MM.1S (cell line): ENCODE results near the gene CHCHD3.

ENCODE experiments used
- DNase-seq: peaks from one replicate; pipeline ENCODE4 v3.0.0-alpha.2; 2015
- H2AFZ ChIP-seq: fragments of 300-600 bp; sonication (generic); 2 replicates; pipeline ENCODE4 v1.6.0; 2016; ENCODE audit warnings: antibody characterized with exemption, low read length
- H3F3A ChIP-seq: fragments of 300-600 bp; sonication (generic); 2 replicates; pipeline ENCODE4 v1.6.1; 2016; ENCODE audit warnings: mild to moderate bottlenecking, antibody characterized with exemption, low read length, moderate library complexity, mixed read lengths; ENCODE audit not compliant: insufficient read depth
- H3K27ac ChIP-seq: fragments of 300-600 bp; sonication (generic); 2 replicates; pipeline ENCODE4 v1.5.1; 2016; ENCODE audit warnings: mild to moderate bottlenecking, low read length
- H3K27me3 ChIP-seq: fragments of 300-600 bp; sonication (generic); replicated peaks from 2 replicates; pipeline ENCODE4 v1.6.0; 2016; ENCODE audit warnings: low read length; ENCODE audit not compliant: insufficient read depth
- H3K36me3 ChIP-seq: fragments of 300-600 bp; sonication (generic); replicated peaks from 2 replicates; pipeline ENCODE4 v1.6.1; 2016; ENCODE audit warnings: mild to moderate bottlenecking, low read length, mixed read lengths; ENCODE audit not compliant: insufficient read depth
- H3K4me1 ChIP-seq: fragments of 300-600 bp; sonication (generic); 2 replicates; pipeline ENCODE4 v1.6.1; 2016; ENCODE audit warnings: low read length, mixed read lengths
- H3K4me2 ChIP-seq: fragments of 300-600 bp; sonication (generic); 2 replicates; pipeline ENCODE4 v1.6.0; 2016; ENCODE audit warnings: low read depth, low read length
- H3K4me3 ChIP-seq: fragments of 300-600 bp; sonication (generic); 2 replicates; pipeline ENCODE4 v1.5.1; 2016; ENCODE audit warnings: low read length, mixed read lengths
- H3K79me2 ChIP-seq: fragments of 300-600 bp; sonication (generic); 2 replicates; pipeline ENCODE4 v1.6.1; 2016; ENCODE audit warnings: mixed run types, low read length, mixed read lengths
- H3K9ac ChIP-seq: fragments of 300-600 bp; sonication (generic); 2 replicates; pipeline ENCODE4 v1.6.1; 2016; ENCODE audit warnings: low read length, mixed read lengths
- H3K9me2 ChIP-seq: fragments of 300-600 bp; sonication (generic); replicated peaks from 2 replicates; pipeline ENCODE4 v1.6.1; 2016; ENCODE audit warnings: mild to moderate bottlenecking, low read length, mixed read lengths; ENCODE audit not compliant: insufficient read depth
- H3K9me3 ChIP-seq: fragments of 300-600 bp; sonication (generic); replicated peaks from 2 replicates; pipeline ENCODE4 v1.6.1; 2016; ENCODE audit warnings: mild to moderate bottlenecking, low read length, mixed read lengths; ENCODE audit not compliant: insufficient read depth
- H4K20me1 ChIP-seq: fragments of 300-600 bp; sonication (generic); 2 replicates; pipeline ENCODE4 v1.6.1; 2016; ENCODE audit warnings: mild to moderate bottlenecking, low read length, moderate library complexity, mixed read lengths; ENCODE audit not compliant: insufficient read depth
- CTCF ChIP-seq: fragments of 300-600 bp; sonication (generic); IDR thresholded peaks from 2 replicates; pipeline ENCODE4 v1.5.1; 2016; ENCODE audit warnings: antibody characterized with exemption, low read length, mixed read lengths
- EZH2 ChIP-seq: fragments of 300-600 bp; sonication (generic); optimal IDR thresholded peaks from 2 replicates; pipeline ENCODE3; 2017; ENCODE audit warnings: low read depth, mild to moderate bottlenecking, antibody characterized with exemption, low read length, mixed read lengths
- EZH2phosphoT487 ChIP-seq: fragments of 300-600 bp; sonication (generic); IDR thresholded peaks from 2 replicates; pipeline ENCODE4 v1.6.1; 2018; ENCODE audit warnings: antibody characterized with exemption, low read length

CHCHD3 gene

GRCh38 chr7:133070562-133070961 is 11.3 kb downstream of the CHCHD3 start:
- TF ChIP-seq EZH2phosphoT487 (no peak), CTCF (no peak), EZH2 (no peak)
- no peaks in the 10 kb centered on the region for H3K9me2 ChIP-seq
- H3K4me3 ChIP-seq = no peak overlapping the region
- no peaks in the 10 kb centered on the region for H3F3A ChIP-seq
- no peak overlapping the region for H2AFZ ChIP-seq
- H3K27me3 ChIP-seq = no peaks in the 10 kb centered on the region
- H3K9me3 ChIP-seq = no peaks in the 10 kb centered on the region
- H4K20me1 ChIP-seq = peaks cover 19% of the 10 kb centered on the region; the same call in 1 of the 2 replicates
- H3K27ac ChIP-seq = no peak overlapping the region
- peaks cover 6% of the 10 kb centered on the region; the same call in 1 of the 2 replicates for H3K36me3 ChIP-seq
- H3K79me2 ChIP-seq = peaks cover 90% of the 10 kb centered on the region
- H3K9ac ChIP-seq = no peak overlapping the region
- H3K4me2 ChIP-seq = no peak overlapping the region
- no peaks in the 10 kb centered on the region for H3K4me1 ChIP-seq
- no peak for DNase-seq

- TF ChIP-seq EZH2 (no peak), EZH2phosphoT487 (no peak), CTCF (no peak)
- no peak overlapping the region for H3K9ac ChIP-seq
- H3K4me2 ChIP-seq = no peak overlapping the region
- H3K36me3 ChIP-seq = peaks cover 9% of the 10 kb centered on the region; the same call in 1 of the 2 replicates
- no peaks in the 10 kb centered on the region for H3K27me3 ChIP-seq
- no peak overlapping the region for H3K27ac ChIP-seq
- no peak overlapping the region for H2AFZ ChIP-seq
- H3K9me2 ChIP-seq = no peaks in the 10 kb centered on the region
- DNase-seq = no peak
- no peaks in the 10 kb centered on the region for H3K9me3 ChIP-seq
- no peak overlapping the region for H3K4me3 ChIP-seq
- H3F3A ChIP-seq = no peaks in the 10 kb centered on the region
- H3K4me1 ChIP-seq = no peaks in the 10 kb centered on the region
- peaks cover 87% of the 10 kb centered on the region for H3K79me2 ChIP-seq
- H4K20me1 ChIP-seq = no peaks in the 10 kb centered on the region; the same call in 1 of the 2 replicates
Measured at GRCh38 chr7:133065301-133065700, 16.6 kb downstream of the CHCHD3 start.

GRCh38 chr7:133064082-133064820 is 17.6 kb downstream of the CHCHD3 start:
- H3K9ac ChIP-seq = no peak overlapping the region
- TF ChIP-seq CTCF (no peak), EZH2 (no peak), EZH2phosphoT487 (no peak)
- no peak for DNase-seq
- H3K4me1 ChIP-seq = no peaks in the 10 kb centered on the region
- H3F3A ChIP-seq = no peaks in the 10 kb centered on the region
- no peak overlapping the region for H3K27ac ChIP-seq
- H3K79me2 ChIP-seq = peaks cover 89% of the 10 kb centered on the region
- H3K36me3 ChIP-seq = peaks cover 9% of the 10 kb centered on the region; the same call in 1 of the 2 replicates
- no peaks in the 10 kb centered on the region for H3K9me3 ChIP-seq
- no peaks in the 10 kb centered on the region; the same call in 1 of the 2 replicates for H4K20me1 ChIP-seq
- H3K4me2 ChIP-seq = no peak overlapping the region
- no peak overlapping the region for H2AFZ ChIP-seq
- no peaks in the 10 kb centered on the region for H3K9me2 ChIP-seq
- no peak overlapping the region for H3K4me3 ChIP-seq
- H3K27me3 ChIP-seq = no peaks in the 10 kb centered on the region
